GM18873 (cell line): ENCODE data around the gene C18orf32.
"Not testable (repeated sequence)": the region's sequence is repeated elsewhere in the genome, so short reads cannot be mapped to it uniquely, and the experiment has no call there.

Source experiments
- ATAC-seq: cut with Tn5 transposase; IDR thresholded peaks from one replicate; pipeline ENCODE4 v1.9.1; 2021; ENCODE audit warnings: mild to moderate bottlenecking, moderate library complexity, moderate number of reproducible peaks; ENCODE audit not compliant: unreplicated experiment, low FRiP score

Gene C18orf32

GRCh38 chr18:49472459-49472858 lies 14.6 kb downstream of the C18orf32 start:
- no peak for ATAC-seq

GRCh38 chr18:49471532-49471931 lies 15.5 kb downstream of the C18orf32 start:
- no peak for ATAC-seq

- ATAC-seq, result no peak
Observed at GRCh38 chr18:49467599-49467998, 19.4 kb downstream of the C18orf32 start.

DNA sequence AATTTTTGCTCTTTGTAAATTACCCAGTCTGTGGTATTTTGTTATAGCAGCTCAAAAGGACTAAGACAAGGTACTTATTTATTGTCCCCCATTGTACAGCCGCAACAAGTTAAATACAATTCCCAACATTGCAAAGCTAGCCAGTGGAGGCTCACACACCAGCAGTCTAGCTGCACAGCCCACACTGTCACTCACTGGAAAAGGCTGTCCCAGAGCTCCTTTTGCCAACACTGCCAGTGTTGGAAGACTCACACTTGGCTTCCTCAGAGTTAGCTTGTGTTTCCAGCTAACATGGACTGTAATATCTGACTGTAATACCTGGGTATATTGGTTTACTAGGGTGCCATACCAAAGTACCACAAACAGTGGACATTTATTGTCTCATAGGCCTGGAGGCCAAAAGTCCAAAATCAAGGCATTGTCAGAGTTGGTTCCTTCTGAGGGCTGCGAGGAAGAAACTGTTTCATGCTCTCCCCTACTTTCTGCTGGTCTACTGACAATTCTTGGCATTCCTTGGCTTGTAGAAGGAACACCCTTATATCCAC lies 19.9 kb downstream of the C18orf32 start:
- no peak for ATAC-seq

- no peak for ATAC-seq
Observed at GRCh38 chr18:49464718-49465598, 22.1 kb downstream of the C18orf32 start.

GRCh38 chr18:49461602-49461977 lies 25.4 kb downstream of the C18orf32 start:
- ATAC-seq, result no peak

DNA sequence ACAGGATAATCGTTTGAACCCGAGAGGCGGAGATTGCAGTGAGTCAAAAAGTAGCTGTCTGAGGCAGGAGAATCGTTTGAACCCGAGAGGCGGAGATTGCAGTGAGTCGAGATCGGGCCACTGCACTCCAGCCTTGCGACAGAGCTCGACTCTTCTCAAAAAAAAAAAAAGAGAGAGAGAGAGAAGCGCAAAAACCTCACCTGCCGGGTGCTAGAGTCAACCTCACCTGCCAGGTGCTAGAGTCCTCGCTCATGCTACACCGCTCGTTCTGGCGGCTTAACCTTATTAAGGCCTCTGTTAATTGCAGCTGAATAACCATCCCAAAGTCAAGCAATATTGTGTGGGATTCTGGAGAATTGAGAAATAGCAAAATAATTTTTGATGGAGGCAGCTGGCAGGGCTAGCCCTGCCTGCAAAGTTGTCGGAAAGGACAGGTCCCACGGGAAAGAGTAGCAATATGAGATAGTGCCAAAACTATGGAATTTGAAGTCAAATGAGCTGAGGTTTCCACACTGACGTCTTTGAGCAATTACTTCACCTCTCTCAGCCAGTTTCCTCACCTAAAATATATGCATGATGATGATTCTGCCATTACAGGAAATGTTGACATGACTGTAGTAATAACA lies 25.9 kb downstream of the C18orf32 start:
- no peak for ATAC-seq

DNA sequence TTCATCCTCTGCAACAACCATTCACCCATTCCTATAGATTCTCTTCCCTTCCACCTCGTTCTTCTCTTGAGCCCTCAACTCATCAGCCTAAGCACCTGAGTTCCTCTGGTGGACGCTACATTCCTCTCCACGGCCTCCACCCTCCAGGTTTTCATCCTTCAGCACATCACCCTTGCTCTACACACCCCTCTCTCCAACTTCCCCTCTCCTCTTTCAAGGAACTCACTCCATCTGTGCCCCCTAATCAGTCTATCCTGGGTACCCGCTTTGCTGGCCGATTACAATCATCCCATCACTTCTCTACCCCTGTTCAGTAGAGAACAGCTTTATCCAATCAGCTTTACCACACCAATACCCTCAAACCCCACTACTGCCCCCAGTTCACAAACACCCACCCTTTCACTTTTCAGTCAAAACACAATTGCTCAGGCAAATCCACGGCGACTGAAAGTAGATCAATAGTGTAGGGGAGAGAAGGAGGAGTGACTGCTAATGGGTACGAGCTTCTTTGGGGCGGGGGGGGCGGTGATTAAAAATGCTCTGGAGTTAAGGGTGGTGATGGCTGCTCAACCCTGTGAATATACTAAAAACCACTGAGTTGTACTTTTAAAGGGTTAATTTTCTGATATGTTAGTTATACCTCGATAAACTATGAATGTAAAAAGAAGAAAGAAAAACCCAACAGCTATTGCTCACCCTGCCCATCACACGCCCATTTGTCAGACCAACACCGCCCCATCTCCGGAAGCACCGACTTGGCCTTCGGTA lies 27.4 kb downstream of the C18orf32 start:
- ATAC-seq, result peak; percentile 30

- ATAC-seq, result no peak
Observed at GRCh38 chr18:49457616-49458015, 29.4 kb downstream of the C18orf32 start.

DNA sequence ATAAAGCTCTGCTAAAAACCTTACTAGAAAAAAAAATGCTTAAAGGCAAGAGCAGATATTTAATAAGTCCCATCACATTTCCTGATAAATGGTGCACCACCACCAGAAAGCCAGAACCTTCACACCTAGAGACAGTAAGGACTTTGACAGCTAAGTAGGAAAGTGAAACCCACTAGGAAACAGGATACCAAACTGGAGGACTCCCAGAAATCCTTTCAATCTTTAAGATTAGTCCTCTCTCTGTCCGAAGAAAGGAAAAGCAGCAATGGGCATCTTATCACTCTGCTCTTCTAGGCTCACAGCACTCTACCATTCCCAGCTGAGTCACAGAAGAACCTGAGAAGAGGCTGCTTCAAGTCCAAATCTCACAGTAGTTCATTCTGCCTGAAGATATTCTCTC lies 30.2 kb downstream of the C18orf32 start:
- no peak for ATAC-seq

DNA sequence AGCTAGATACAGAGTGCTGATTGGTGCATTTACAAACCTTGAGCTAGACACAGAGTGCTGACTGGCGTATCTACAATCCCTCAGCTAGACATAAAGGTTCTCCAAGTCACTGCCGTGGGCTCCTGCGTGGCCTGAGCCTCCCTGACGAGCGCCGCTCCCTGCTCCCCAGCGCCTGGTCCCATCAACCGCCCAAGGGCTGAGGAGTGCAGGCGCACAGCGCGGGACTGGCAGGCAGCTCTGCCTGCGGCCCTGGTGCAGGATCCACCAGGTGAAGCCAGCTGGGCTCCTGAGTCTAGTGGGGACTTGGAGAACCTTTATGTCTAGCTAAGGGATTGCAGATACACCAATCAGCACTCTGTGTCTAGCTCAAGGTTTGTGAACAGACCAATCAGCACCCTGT lies 34.5 kb downstream of the C18orf32 start:
- ATAC-seq, result not testable (repeated sequence)

- ATAC-seq, result no peak
Observed at GRCh38 chr18:49447810-49448745, 39.0 kb downstream of the C18orf32 start.

- no peak for ATAC-seq
Observed at GRCh38 chr18:49446481-49446880, 40.6 kb downstream of the C18orf32 start.

- ATAC-seq, result no peak
Observed at GRCh38 chr18:49444581-49444980, 42.5 kb downstream of the C18orf32 start.

DNA sequence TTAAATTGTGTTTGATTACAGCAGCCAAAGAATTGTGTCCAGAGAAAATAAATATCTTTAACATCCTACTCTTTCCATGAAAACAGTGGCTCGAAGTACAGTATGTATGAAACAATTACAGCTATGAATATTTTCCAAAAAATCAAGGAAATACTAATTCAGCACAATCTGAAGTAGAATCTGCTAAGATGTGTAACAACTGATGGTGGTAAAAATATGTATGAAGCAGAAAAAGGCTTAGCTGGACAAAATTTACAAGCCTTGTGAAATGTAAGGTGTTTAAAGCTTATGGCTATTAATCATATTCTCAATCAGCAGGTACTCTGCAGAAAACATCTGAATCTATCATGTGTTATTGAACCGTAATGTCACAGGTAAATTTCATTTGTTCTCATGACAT lies 43.2 kb downstream of the C18orf32 start:
- ATAC-seq, result no peak

- no peak for ATAC-seq
Observed at GRCh38 chr18:49441338-49441938, 45.6 kb downstream of the C18orf32 start.

DNA sequence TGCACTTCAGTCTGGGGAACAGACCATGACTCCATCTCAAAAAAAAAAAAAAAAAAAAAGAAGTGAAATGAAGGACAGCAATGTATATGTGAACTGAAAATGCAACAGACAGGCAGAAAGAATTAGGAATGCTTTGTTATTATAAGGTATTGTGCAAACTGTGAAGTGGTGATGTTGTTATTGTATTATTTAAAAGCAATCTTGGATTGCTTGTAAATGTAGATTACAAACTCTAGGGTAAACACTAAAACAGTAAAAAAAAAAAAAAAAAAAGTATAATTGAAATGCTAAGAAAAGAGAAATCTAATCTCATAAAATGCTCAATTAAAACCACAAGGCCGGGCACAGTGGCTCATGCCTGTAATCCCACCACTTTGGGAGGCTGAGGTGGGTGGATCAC lies 51.9 kb downstream of the C18orf32 start:
- ATAC-seq, result no peak

DNA sequence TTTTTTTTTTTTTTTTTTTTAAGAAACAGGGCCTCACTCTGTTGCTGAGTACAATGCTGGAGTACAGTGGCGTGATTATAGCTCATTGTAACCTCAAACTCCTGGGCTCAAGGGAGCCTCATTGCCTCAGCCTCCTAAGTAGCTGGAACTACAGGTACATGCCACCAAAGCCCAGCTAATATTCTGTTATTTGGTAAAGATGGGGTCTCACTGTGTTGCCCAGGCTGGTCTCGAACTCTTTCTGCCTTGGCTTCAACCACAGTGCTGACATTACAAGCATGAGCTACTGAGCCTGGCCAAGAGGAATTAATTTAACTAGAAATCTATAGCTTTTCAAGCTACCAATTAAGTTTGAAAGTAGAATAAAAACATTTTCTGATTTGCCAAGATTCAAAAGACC lies 54.4 kb downstream of the C18orf32 start:
- ATAC-seq, result no peak

- ATAC-seq, result no peak
Observed at GRCh38 chr18:49431165-49431962, 55.7 kb downstream of the C18orf32 start.
